Neural cell (in vitro differentiated cells): Measurements from ENCODE around the gene PNPLA6. TPM values are rescaled to one million over a fixed set of nuclear protein-coding genes. Genes with fewer than 3 reads are reported as not detected.

Experiments
- H2AFZ ChIP-seq: fragments of 200-600, 300-800 bp; sonication (generic), shearing (Covaris generic); 2 replicates; pipeline ENCODE4 v1.6.0; 2014; ENCODE audit warnings: low read depth, mild to moderate bottlenecking, antibody characterized with exemption, low read length, moderate library complexity
- H3F3A ChIP-seq: fragments of 200-600 bp; shearing (Covaris generic); 2 replicates; pipeline ENCODE4 v1.6.1; 2016; ENCODE audit warnings: mild to moderate bottlenecking, moderate library complexity, mixed read lengths, antibody characterized with exemption, low read length; ENCODE audit not compliant: insufficient read depth, poor library complexity, severe bottlenecking
- H3K27ac ChIP-seq: fragments of 200-600, 300-800 bp; sonication (generic), shearing (Covaris generic); 2 replicates; pipeline ENCODE4 v1.5.1; 2014; ENCODE audit warnings: mild to moderate bottlenecking, low read length, moderate library complexity
- H3K27me3 ChIP-seq: fragments of 300-800, 200-600 bp; sonication (generic), shearing (Covaris generic); 2 replicates; pipeline ENCODE4 v1.6.0; 2014; ENCODE audit warnings: mild to moderate bottlenecking, low read depth, low read length, moderate library complexity; ENCODE audit not compliant: insufficient read depth
- H3K36me3 ChIP-seq: fragments of 300-800, 200-600 bp; sonication (generic), shearing (Covaris generic); 2 replicates; pipeline ENCODE4 v1.5.1; 2014; ENCODE audit warnings: mild to moderate bottlenecking, antibody characterized with exemption, low read length, moderate library complexity; ENCODE audit not compliant: insufficient read depth
- H3K4me2 ChIP-seq: fragments of 300-800, 200-600 bp; sonication (generic), shearing (Covaris generic); 2 replicates; pipeline ENCODE4 v1.6.0; 2014; ENCODE audit warnings: mild to moderate bottlenecking, low read length
- H3K4me3 ChIP-seq: fragments of 300-800, 200-600 bp; sonication (generic), shearing (Covaris generic); 2 replicates; pipeline ENCODE4 v1.5.1; 2014; ENCODE audit warnings: mild to moderate bottlenecking, low read length, moderate library complexity
- H3K79me2 ChIP-seq: fragments of 200-600 bp; shearing (Covaris generic); replicated peaks from 2 replicates; pipeline ENCODE4 v1.6.0; 2014; ENCODE audit warnings: mild to moderate bottlenecking, low read length, moderate library complexity; ENCODE audit not compliant: insufficient read depth
- H3K9ac ChIP-seq: fragments of 300-800, 200-600 bp; sonication (generic), shearing (Covaris generic); 2 replicates; pipeline ENCODE4 v1.6.1; 2016; ENCODE audit warnings: mild to moderate bottlenecking, low read length, mixed read lengths
- H3K9me2 ChIP-seq: fragments of 200-600 bp; shearing (Covaris generic); 2 replicates; pipeline ENCODE4 v1.6.1; 2016; ENCODE audit warnings: mild to moderate bottlenecking, low read length, mixed read lengths; ENCODE audit not compliant: insufficient read depth
- H3K9me3 ChIP-seq: fragments of 200-600, 300-800 bp; sonication (generic), shearing (Covaris generic); 2 replicates; pipeline ENCODE4 v1.6.1; 2016; ENCODE audit warnings: mild to moderate bottlenecking, mixed run types, low read length, moderate library complexity, mixed read lengths
- H4K20me1 ChIP-seq: fragments of 200-600 bp; shearing (Covaris generic); 2 replicates; pipeline ENCODE4 v1.6.1; 2016; ENCODE audit warnings: mild to moderate bottlenecking, mixed run types; ENCODE audit not compliant: insufficient read depth
- CTCF ChIP-seq: fragments of 450-650 bp; IDR thresholded peaks from 2 replicates; pipeline ENCODE4 v1.5.1; 2014; ENCODE audit warnings: antibody characterized with exemption, mild to moderate bottlenecking, moderate library complexity; ENCODE audit not compliant: poor library complexity, severe bottlenecking
- EP300 ChIP-seq: fragments of 450-650 bp; conservative IDR thresholded peaks from 2 replicates; pipeline ENCODE4 v1.6.1; 2014; ENCODE audit warnings: antibody characterized with exemption, mild to moderate bottlenecking, moderate library complexity; ENCODE audit not compliant: poor library complexity, severe bottlenecking
- EZH2 ChIP-seq: fragments of 200-600, 300-800 bp; shearing (Covaris generic), sonication (generic); IDR thresholded peaks from 2 replicates; pipeline ENCODE4 v1.6.1; 2014; ENCODE audit warnings: antibody characterized with exemption, low read length, borderline replicate concordance, mild to moderate bottlenecking; ENCODE audit not compliant: insufficient read depth, poor library complexity, severe bottlenecking
- MXI1 ChIP-seq: fragments of 450-650 bp; conservative IDR thresholded peaks from 2 replicates; pipeline ENCODE4 v1.6.1; 2014; ENCODE audit warnings: antibody characterized with exemption, mild to moderate bottlenecking; ENCODE audit not compliant: poor library complexity, severe bottlenecking
- POLR2AphosphoS5 ChIP-seq: IDR thresholded peaks from 2 replicates; pipeline ENCODE4 v1.6.1; 2012
- RAD21 ChIP-seq: fragments of 450-650 bp; conservative IDR thresholded peaks from 2 replicates; pipeline ENCODE4 v1.6.1; 2014; ENCODE audit warnings: antibody characterized with exemption, mild to moderate bottlenecking, moderate library complexity
- REST ChIP-seq: IDR thresholded peaks from 2 replicates; pipeline ENCODE4 v1.6.1; 2012; ENCODE audit warnings: borderline replicate concordance
- SMC3 ChIP-seq: fragments of 450-650 bp; conservative IDR thresholded peaks from 2 replicates; pipeline ENCODE4 v1.6.1; 2014; ENCODE audit warnings: antibody characterized with exemption, mild to moderate bottlenecking, moderate library complexity; ENCODE audit not compliant: poor library complexity
- TAF1 ChIP-seq: IDR thresholded peaks from 2 replicates; pipeline ENCODE4 v1.6.1; 2012; ENCODE audit warnings: low read depth
- polyA plus RNA-seq: library from polyadenylated mRNA; depleted of rRNA; stranded (reverse); fragments of >200 nt; gene quantifications from 2 replicates; pipeline ENCODE4 v1.2.3, GENCODE V29; 2014

Gene PNPLA6
- polyA plus RNA-seq, 1 donor from 2014 or later = 10.8 TPM

GRCh38 chr19:7519361-7520130 lies 16.0 kb upstream of the PNPLA6 start:
- no peaks in the 10 kb centered on the region for H3F3A ChIP-seq
- no peaks in the 10 kb centered on the region for H3K9me3 ChIP-seq
- H3K9me2 ChIP-seq = no peaks in the 10 kb centered on the region
- no peak overlapping the region for H3K9ac ChIP-seq
- H3K4me2 ChIP-seq = no peak overlapping the region
- peaks cover 22% of the 10 kb centered on the region for H3K79me2 ChIP-seq
- H3K36me3 ChIP-seq = no peaks in the 10 kb centered on the region
- no peaks in the 10 kb centered on the region for H4K20me1 ChIP-seq
- H3K27me3 ChIP-seq = no peaks in the 10 kb centered on the region
- no peak overlapping the region for H2AFZ ChIP-seq
- H3K27ac ChIP-seq = no peak overlapping the region
- no peak overlapping the region for H3K4me3 ChIP-seq
- TF ChIP-seq SMC3 (no peak), POLR2AphosphoS5 (no peak), EZH2 (no peak), EP300 (no peak), TAF1 (no peak), REST (no peak), RAD21 (no peak), CTCF (no peak), MXI1 (no peak)

GRCh38 chr19:7520131-7521051 lies 15.1 kb upstream of the PNPLA6 start:
- H3K9ac ChIP-seq = no peak overlapping the region

More at GRCh38 chr19:7520131-7521051, 15.1 kb upstream of the PNPLA6 start:
- no peak overlapping the region for H3K4me2 ChIP-seq
- H3K9me2 ChIP-seq = no peaks in the 10 kb centered on the region
- H3K79me2 ChIP-seq = peaks cover 19% of the 10 kb centered on the region
- H4K20me1 ChIP-seq = no peaks in the 10 kb centered on the region
- H3K27me3 ChIP-seq = no peaks in the 10 kb centered on the region
- no peak overlapping the region for H3K27ac ChIP-seq
- TF ChIP-seq EP300 (no peak), POLR2AphosphoS5 (no peak)
- H2AFZ ChIP-seq = no peak overlapping the region
- no peaks in the 10 kb centered on the region for H3K36me3 ChIP-seq
- H3K9me3 ChIP-seq = no peaks in the 10 kb centered on the region
- H3F3A ChIP-seq = no peaks in the 10 kb centered on the region
- H3K4me3 ChIP-seq = no peak overlapping the region
